ENCODE data around the gene GNAI1. TPM values are rescaled to one million over a fixed set of nuclear protein-coding genes. Genes with fewer than 3 reads are reported as not detected.
A peak's percentile ranks its signal among the peaks of the same experiment; 100 is the strongest.

The GNAI1 gene
- total RNA-seq, 6 experiments from 2014 or later, result 10.9 to 21.5 (median 16.5) TPM

DNA sequence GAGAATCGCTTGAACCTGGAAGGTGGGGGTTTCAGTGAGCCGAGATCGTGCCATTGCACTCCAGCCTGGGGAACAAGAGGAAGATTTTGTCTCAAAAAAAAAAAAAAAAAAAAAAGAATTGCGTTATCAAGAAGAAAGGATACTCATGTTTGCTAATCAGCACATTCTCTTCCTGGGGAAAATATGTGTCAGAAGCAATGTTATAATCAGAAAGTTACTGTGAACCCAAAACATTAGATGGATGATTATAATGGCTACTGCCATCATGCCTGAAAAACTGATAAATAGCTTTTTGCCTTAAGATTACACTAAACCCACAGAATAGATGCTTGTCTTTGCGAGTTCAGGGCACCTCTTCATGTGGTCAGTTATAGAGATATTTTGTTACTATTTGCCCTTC lies 24.3 kb upstream of the GNAI1 start:
- Histone ChIP-seq H3K27me3 (no peaks in the 10 kb centered on the region), H3K4me1 (peaks cover 0 to 7% (median 0%) of the 10 kb centered on the region in 4 donors), H3K4me3 (no peak overlapping the region), H3K27ac (no peak overlapping the region), H3K36me3 (no peaks in the 10 kb centered on the region), H3K9me3 (no peaks in the 10 kb centered on the region)
- DNase-seq (no peak), ATAC-seq (no peak)
- 84% methylated on average over 5 of the region's 5 CpGs for WGBS (ENCODE audit: insufficient coverage, low coverage, low lambda C conversion rate, missing lambda C conversion rate)
- intact Hi-C loops (cut with DNase I), result no loop called here
- no peak for TF ChIP-seq POLR2A (IDR thresholded peaks at IDR 0.05)
- TF ChIP-seq, protein P1, sequence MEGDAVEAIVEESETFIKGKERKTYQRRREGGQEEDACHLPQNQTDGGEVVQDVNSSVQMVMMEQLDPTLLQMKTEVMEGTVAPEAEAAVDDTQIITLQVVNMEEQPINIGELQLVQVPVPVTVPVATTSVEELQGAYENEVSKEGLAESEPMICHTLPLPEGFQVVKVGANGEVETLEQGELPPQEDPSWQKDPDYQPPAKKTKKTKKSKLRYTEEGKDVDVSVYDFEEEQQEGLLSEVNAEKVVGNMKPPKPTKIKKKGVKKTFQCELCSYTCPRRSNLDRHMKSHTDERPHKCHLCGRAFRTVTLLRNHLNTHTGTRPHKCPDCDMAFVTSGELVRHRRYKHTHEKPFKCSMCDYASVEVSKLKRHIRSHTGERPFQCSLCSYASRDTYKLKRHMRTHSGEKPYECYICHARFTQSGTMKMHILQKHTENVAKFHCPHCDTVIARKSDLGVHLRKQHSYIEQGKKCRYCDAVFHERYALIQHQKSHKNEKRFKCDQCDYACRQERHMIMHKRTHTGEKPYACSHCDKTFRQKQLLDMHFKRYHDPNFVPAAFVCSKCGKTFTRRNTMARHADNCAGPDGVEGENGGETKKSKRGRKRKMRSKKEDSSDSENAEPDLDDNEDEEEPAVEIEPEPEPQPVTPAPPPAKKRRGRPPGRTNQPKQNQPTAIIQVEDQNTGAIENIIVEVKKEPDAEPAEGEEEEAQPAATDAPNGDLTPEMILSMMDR (IDR thresholded peaks at IDR 0.05), result no peak

DNA sequence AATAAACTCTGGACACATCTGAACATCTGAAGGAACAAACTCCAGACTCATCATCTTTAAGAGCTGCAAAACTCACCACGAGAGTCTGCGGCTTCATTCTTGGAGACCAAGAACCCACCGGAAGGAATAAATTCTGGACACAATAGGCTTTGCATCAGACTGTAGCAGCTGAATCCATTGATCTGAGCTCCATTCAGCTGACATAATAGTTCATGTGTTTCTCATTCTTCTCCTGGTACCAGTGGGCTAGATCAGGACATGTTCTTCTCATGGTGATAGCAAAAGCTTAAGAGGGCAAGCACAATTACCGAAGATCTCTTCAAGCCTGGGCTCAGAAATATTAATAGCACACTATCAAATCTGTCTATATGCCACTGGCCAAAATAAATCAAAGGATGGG lies 20.5 kb upstream of the GNAI1 start:
- Histone ChIP-seq H3K27me3 (no peaks in the 10 kb centered on the region), H3K36me3 (no peaks in the 10 kb centered on the region), H3K9me3 (no peaks in the 10 kb centered on the region), H3K27ac (no peak overlapping the region), H3K4me3 (no peak overlapping the region), H3K4me1 (no peaks in the 10 kb centered on the region)
- no peak for DNase-seq
- TF ChIP-seq, protein P1 (IDR thresholded peaks at IDR 0.05), result no peak
- TF ChIP-seq POLR2A (IDR thresholded peaks at IDR 0.05), result no peak
- intact Hi-C loops (cut with DNase I), result no loop called here
- WGBS (ENCODE audit: insufficient coverage, low coverage, low lambda C conversion rate, missing lambda C conversion rate), result 60% methylated on average over 4 of the region's 4 CpGs
- ATAC-seq, result no peak

DNA sequence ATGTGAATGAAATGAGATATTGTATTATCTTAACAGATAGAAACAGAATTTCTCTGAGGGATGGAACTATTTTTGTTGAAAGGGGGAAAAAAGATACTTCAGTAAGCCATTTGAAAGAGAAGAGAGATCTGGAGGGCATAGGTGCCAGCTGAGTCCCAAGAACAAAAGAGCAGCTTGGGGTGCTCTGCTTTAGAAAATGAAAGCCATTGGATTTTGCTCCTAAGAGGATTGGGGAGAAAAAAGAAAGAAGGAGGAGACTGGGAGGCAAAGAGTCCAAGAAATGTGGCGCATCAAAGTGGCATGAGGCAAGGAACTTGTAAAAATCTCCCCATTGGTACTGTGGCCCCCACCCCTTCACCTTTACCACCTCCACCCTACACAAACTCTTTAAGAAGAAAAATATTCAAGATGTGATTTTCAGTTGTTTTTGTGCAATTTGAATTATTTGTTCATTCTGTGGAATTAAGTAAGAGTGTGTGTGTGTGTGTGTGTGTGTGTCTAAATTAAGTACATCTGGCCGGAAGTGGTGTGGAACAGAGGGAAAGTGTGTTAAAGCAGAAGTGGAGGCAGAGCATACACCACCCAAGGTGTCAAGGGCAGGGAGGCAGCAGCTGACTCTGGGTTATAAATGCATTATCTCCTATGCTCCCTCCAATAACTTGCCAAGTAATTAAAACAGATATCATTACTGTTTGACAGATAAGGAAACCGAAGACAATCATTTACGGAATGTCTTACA lies 9.9 kb upstream of the GNAI1 start:
- DNase-seq (no peak), ATAC-seq (no peak)
- H3K4me3 ChIP-seq, result no peak overlapping the region
- H3K27ac ChIP-seq, result no peak overlapping the region
- intact Hi-C loops (cut with DNase I), result no loop called here
- no peaks in the 10 kb centered on the region for H3K4me1 ChIP-seq
- no peaks in the 10 kb centered on the region for H3K27me3 ChIP-seq
- H3K36me3 ChIP-seq, result no peaks in the 10 kb centered on the region
- H3K9me3 ChIP-seq, result no peaks in the 10 kb centered on the region
- TF ChIP-seq, protein P1 (IDR thresholded peaks at IDR 0.05), result no peak
- TF ChIP-seq POLR2A (IDR thresholded peaks at IDR 0.05), result no peak
- WGBS (ENCODE audit: insufficient coverage, low coverage, low lambda C conversion rate, missing lambda C conversion rate), result 62% methylated on average over 4 of the region's 4 CpGs

DNA sequence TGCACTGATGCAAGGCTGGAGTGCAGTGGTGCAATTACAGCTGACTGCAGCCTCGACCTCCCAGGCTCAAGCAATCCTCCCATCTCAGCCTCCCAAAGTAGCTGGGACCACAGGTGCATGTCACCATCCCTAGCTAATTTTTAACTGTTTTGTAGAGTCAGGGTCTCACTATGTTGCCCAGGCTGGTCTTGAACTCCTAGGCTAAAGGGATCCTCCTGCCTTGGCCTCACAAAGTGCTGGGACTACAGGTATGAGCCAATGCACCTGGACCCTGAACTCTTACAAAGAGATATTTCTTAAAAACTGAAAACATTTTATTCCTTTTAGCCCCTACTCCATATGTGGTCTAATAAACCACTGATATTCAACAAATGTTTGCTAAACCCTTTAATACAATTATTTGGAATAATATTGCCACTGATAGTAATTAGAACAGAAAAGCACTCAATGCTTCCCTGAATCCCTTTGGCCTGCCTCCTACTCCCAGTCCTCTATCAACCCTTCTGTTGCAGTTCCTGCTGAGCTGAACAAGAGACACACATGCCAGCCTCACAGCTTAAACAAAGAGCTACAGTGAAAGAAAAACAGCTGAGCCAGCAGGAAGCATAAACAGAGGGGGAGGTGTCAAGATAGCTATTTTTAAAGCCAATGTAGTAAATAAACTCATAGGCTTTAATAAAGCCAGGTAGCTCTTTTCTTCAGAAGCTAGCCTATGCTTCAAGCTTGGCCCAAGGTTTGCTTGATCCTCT lies 7.0 kb upstream of the GNAI1 start:
- Histone ChIP-seq H3K4me1 (no peaks in the 10 kb centered on the region), H3K27me3 (no peaks in the 10 kb centered on the region), H3K36me3 (no peaks in the 10 kb centered on the region), H3K9me3 (no peaks in the 10 kb centered on the region), H3K4me3 (no peak overlapping the region), H3K27ac (no peak overlapping the region)
- ATAC-seq, result peak; percentile 71 to 77 (median 73)
- TF ChIP-seq, protein P1 (IDR thresholded peaks at IDR 0.05), result no peak
- no peak for TF ChIP-seq POLR2A (IDR thresholded peaks at IDR 0.05)
- no CpG with 5 or more reads among the region's 1 CpG for WGBS (ENCODE audit: insufficient coverage, low coverage, low lambda C conversion rate, missing lambda C conversion rate)
- intact Hi-C loops (cut with DNase I), result no loop called here
- DNase-seq, result no peak

All from right lobe of liver (tissue), 6 donors.